HEK293 (cell line): Measurements from ENCODE around the gene TUG1.

ENCODE experiments used
- AEBP2 ChIP-seq: fragments of 450-650 bp; formaldehyde crosslinking; IDR thresholded peaks from 2 replicates; pipeline ENCODE4 v1.5.1; 2016; ENCODE audit warnings: missing biosample characterization, missing genetic modification characterization, borderline replicate concordance
- BCL11B ChIP-seq: fragments of 450-650 bp; formaldehyde crosslinking; IDR thresholded peaks from 2 replicates; pipeline ENCODE4 v1.5.1; 2016; ENCODE audit warnings: low read depth, missing biosample characterization, missing genetic modification characterization
- OSR2 ChIP-seq: fragments of 450-650 bp; formaldehyde crosslinking; IDR thresholded peaks from 2 replicates; pipeline ENCODE4 v1.5.1; 2016; ENCODE audit warnings: missing biosample characterization, missing genetic modification characterization
- YY1 ChIP-seq: fragments of 450-650 bp; formaldehyde crosslinking; IDR thresholded peaks from 2 replicates; pipeline ENCODE4 v1.5.1; 2018; ENCODE audit warnings: missing biosample characterization, missing genetic modification characterization
- ZBTB20 ChIP-seq: fragments of 450-650 bp; formaldehyde crosslinking; IDR thresholded peaks from 2 replicates; pipeline ENCODE4 v1.5.1; 2016; ENCODE audit warnings: missing biosample characterization, missing genetic modification characterization
- ZFP3 ChIP-seq: fragments of 450-650 bp; formaldehyde crosslinking; IDR thresholded peaks from 2 replicates; pipeline ENCODE4 v1.5.1; 2016; ENCODE audit warnings: low read depth, missing biosample characterization, missing genetic modification characterization
- ZFP69B ChIP-seq: fragments of 450-650 bp; formaldehyde crosslinking; IDR thresholded peaks from 2 replicates; pipeline ENCODE4 v1.5.1; 2016; ENCODE audit warnings: missing biosample characterization, missing genetic modification characterization
- ZNF112 ChIP-seq: fragments of 450-650 bp; formaldehyde crosslinking; IDR thresholded peaks from 2 replicates; pipeline ENCODE4 v1.5.0; 2017; ENCODE audit warnings: missing biosample characterization, missing genetic modification characterization
- ZNF157 ChIP-seq: fragments of 450-650 bp; formaldehyde crosslinking; IDR thresholded peaks from 2 replicates; pipeline ENCODE4 v1.5.1; 2016; ENCODE audit warnings: missing biosample characterization, missing genetic modification characterization
- ZNF184 ChIP-seq: fragments of 450-650 bp; IDR thresholded peaks from 2 replicates; pipeline ENCODE4 v1.5.1; 2018; ENCODE audit warnings: missing biosample characterization, mild to moderate bottlenecking, missing genetic modification characterization
- ZNF19 ChIP-seq: fragments of 450-650 bp; formaldehyde crosslinking; IDR thresholded peaks from 2 replicates; pipeline ENCODE4; 2016; ENCODE audit warnings: missing biosample characterization, missing genetic modification characterization, low read depth
- ZNF202 ChIP-seq: fragments of 450-650 bp; formaldehyde crosslinking; IDR thresholded peaks from 2 replicates; pipeline ENCODE4 v1.5.1; 2016; ENCODE audit warnings: missing biosample characterization, missing genetic modification characterization, borderline replicate concordance
- ZNF211 ChIP-seq: fragments of 450-650 bp; formaldehyde crosslinking; IDR thresholded peaks from 2 replicates; pipeline ENCODE4 v1.5.1; 2016; ENCODE audit warnings: low read depth, missing biosample characterization, missing genetic modification characterization
- ZNF274 ChIP-seq, 2 experiments: fragments of 200-500 bp in 1 of 2; fragments of 450-650 bp in 1 of 2; sonication (Bioruptor generic) in 1 of 2; formaldehyde crosslinking in 1 of 2; IDR thresholded peaks; 2 replicates each; pipeline versions ENCODE4 v1.5.1 to v1.6.1; 2014 to 2016; ENCODE audit warnings: borderline replicate concordance in 1 of 2, inconsistent platforms in 1 of 2, low read length in 1 of 2, missing biosample characterization in 1 of 2, missing genetic modification characterization in 1 of 2
- ZNF280C ChIP-seq: fragments of 450-650 bp; formaldehyde crosslinking; IDR thresholded peaks from 2 replicates; pipeline ENCODE4 v1.5.1; 2016; ENCODE audit warnings: missing biosample characterization, missing genetic modification characterization
- ZNF791 ChIP-seq: fragments of 450-650 bp; formaldehyde crosslinking; IDR thresholded peaks from 2 replicates; pipeline ENCODE4 v1.5.1; 2016; ENCODE audit warnings: missing biosample characterization, missing genetic modification characterization
- ZXDB ChIP-seq: fragments of 450-650 bp; formaldehyde crosslinking; IDR thresholded peaks from 2 replicates; pipeline ENCODE4 v1.5.1; 2016; ENCODE audit warnings: missing biosample characterization, missing genetic modification characterization
- TF ChIP-seq, protein P1 (sequence below): fragments of 450-650 bp; formaldehyde crosslinking; IDR thresholded peaks from 2 replicates; pipeline ENCODE4 v1.5.1; 2016; ENCODE audit warnings: missing biosample characterization, missing genetic modification characterization, low read depth
- TF ChIP-seq, protein P2 (sequence below): fragments of 450-650 bp; formaldehyde crosslinking; IDR thresholded peaks from 2 replicates; pipeline ENCODE4 v1.5.1; 2016; ENCODE audit warnings: missing biosample characterization, missing genetic modification characterization
- TF ChIP-seq, protein P3 (sequence below): fragments of 450-650 bp; formaldehyde crosslinking; conservative IDR thresholded peaks from 2 replicates; pipeline ENCODE4 v1.5.1; 2016; ENCODE audit warnings: low read depth, missing biosample characterization, missing genetic modification characterization
- TF ChIP-seq, protein P4 (sequence below): fragments of 450-650 bp; formaldehyde crosslinking; IDR thresholded peaks from 2 replicates; pipeline ENCODE4 v1.5.1; 2017; ENCODE audit warnings: missing biosample characterization, missing genetic modification characterization
- TF ChIP-seq, protein P5 (sequence below): fragments of 450-650 bp; formaldehyde crosslinking; IDR thresholded peaks from 2 replicates; pipeline ENCODE4 v1.5.1; 2016; ENCODE audit warnings: missing biosample characterization, missing genetic modification characterization

The TUG1 gene

GRCh38 chr22:30968015-30968923 lies 796 bp upstream of the TUG1 start, which contains the start of gene MORC2 (continued):
- TF ChIP-seq, protein P1, sequence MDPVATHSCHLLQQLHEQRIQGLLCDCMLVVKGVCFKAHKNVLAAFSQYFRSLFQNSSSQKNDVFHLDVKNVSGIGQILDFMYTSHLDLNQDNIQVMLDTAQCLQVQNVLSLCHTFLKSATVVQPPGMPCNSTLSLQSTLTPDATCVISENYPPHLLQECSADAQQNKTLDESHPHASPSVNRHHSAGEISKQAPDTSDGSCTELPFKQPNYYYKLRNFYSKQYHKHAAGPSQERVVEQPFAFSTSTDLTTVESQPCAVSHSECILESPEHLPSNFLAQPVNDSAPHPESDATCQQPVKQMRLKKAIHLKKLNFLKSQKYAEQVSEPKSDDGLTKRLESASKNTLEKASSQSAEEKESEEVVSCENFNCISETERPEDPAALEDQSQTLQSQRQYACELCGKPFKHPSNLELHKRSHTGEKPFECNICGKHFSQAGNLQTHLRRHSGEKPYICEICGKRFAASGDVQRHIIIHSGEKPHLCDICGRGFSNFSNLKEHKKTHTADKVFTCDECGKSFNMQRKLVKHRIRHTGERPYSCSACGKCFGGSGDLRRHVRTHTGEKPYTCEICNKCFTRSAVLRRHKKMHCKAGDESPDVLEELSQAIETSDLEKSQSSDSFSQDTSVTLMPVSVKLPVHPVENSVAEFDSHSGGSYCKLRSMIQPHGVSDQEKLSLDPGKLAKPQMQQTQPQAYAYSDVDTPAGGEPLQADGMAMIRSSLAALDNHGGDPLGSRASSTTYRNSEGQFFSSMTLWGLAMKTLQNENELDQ (tag by site-specific recombination) = no peak
- TF ChIP-seq ZNF211 (tag by site-specific recombination) = no peak
- 0 out of 2 replicates have a peak, but pooled peaks have one; percentile 31 for TF ChIP-seq ZFP69B
- TF ChIP-seq BCL11B (tag by site-specific recombination) = no peak
- no peak for TF ChIP-seq AEBP2 (tag by site-specific recombination)
- TF ChIP-seq, protein P2, sequence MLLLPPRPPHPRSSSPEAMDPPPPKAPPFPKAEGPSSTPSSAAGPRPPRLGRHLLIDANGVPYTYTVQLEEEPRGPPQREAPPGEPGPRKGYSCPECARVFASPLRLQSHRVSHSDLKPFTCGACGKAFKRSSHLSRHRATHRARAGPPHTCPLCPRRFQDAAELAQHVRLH (tag by site-specific recombination) = no peak
- TF ChIP-seq, protein P3, sequence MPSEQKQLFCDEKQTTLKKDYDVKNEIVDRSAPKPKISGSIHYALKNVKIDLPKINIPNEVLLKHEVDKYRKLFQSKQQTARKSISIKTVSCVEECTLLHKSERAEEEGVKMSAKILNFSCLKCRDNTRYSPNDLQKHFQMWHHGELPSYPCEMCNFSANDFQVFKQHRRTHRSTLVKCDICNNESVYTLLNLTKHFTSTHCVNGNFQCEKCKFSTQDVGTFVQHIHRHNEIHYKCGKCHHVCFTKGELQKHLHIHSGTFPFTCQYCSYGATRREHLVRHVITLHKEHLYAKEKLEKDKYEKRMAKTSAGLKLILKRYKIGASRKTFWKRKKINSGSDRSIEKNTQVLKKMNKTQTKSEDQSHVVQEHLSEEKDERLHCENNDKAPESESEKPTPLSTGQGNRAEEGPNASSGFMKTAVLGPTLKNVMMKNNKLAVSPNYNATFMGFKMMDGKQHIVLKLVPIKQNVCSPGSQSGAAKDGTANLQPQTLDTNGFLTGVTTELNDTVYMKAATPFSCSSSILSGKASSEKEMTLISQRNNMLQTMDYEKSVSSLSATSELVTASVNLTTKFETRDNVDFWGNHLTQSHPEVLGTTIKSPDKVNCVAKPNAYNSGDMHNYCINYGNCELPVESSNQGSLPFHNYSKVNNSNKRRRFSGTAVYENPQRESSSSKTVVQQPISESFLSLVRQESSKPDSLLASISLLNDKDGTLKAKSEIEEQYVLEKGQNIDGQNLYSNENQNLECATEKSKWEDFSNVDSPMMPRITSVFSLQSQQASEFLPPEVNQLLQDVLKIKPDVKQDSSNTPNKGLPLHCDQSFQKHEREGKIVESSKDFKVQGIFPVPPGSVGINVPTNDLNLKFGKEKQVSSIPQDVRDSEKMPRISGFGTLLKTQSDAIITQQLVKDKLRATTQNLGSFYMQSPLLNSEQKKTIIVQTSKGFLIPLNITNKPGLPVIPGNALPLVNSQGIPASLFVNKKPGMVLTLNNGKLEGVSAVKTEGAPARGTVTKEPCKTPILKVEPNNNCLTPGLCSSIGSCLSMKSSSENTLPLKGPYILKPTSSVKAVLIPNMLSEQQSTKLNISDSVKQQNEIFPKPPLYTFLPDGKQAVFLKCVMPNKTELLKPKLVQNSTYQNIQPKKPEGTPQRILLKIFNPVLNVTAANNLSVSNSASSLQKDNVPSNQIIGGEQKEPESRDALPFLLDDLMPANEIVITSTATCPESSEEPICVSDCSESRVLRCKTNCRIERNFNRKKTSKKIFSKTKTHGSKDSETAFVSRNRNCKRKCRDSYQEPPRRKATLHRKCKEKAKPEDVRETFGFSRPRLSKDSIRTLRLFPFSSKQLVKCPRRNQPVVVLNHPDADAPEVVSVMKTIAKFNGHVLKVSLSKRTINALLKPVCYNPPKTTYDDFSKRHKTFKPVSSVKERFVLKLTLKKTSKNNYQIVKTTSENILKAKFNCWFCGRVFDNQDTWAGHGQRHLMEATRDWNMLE (tag by site-specific recombination) = no peak; the same call in 1 of the 2 replicates
- no peak for TF ChIP-seq ZNF184
- TF ChIP-seq, protein P4, sequence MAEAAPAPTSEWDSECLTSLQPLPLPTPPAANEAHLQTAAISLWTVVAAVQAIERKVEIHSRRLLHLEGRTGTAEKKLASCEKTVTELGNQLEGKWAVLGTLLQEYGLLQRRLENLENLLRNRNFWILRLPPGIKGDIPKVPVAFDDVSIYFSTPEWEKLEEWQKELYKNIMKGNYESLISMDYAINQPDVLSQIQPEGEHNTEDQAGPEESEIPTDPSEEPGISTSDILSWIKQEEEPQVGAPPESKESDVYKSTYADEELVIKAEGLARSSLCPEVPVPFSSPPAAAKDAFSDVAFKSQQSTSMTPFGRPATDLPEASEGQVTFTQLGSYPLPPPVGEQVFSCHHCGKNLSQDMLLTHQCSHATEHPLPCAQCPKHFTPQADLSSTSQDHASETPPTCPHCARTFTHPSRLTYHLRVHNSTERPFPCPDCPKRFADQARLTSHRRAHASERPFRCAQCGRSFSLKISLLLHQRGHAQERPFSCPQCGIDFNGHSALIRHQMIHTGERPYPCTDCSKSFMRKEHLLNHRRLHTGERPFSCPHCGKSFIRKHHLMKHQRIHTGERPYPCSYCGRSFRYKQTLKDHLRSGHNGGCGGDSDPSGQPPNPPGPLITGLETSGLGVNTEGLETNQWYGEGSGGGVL (tag by site-specific recombination) = 0 out of 2 replicates have a peak, but pooled peaks have one; percentile 20
- no peak for TF ChIP-seq ZFP3
- TF ChIP-seq ZNF19 (tag by site-specific recombination) = no peak
- TF ChIP-seq ZNF274 (IDR thresholded peaks at IDR 0.05; ENCODE audit: low read length) = no peak
- no peak for TF ChIP-seq ZNF274 (tag by site-specific recombination; IDR thresholded peaks at IDR 0.05; ENCODE audit: borderline replicate concordance)
- no peak for TF ChIP-seq ZNF202 (tag by site-specific recombination)
- no peak for TF ChIP-seq ZNF157 (tag by site-specific recombination)
- TF ChIP-seq ZNF791 (tag by site-specific recombination) = no peak
- TF ChIP-seq ZXDB (tag by site-specific recombination) = peak; percentile 19; the same call in 1 of the 2 replicates
- peak; percentile 61; the same call in 1 of the 2 replicates for TF ChIP-seq ZBTB20
- TF ChIP-seq ZNF280C (tag by site-specific recombination) = no peak
- 0 out of 2 replicates have a peak, but pooled peaks have one; percentile 32 for TF ChIP-seq YY1
- TF ChIP-seq OSR2 = no peak
- no peak for TF ChIP-seq ZNF112 (tag by site-specific recombination)
- TF ChIP-seq, protein P5, sequence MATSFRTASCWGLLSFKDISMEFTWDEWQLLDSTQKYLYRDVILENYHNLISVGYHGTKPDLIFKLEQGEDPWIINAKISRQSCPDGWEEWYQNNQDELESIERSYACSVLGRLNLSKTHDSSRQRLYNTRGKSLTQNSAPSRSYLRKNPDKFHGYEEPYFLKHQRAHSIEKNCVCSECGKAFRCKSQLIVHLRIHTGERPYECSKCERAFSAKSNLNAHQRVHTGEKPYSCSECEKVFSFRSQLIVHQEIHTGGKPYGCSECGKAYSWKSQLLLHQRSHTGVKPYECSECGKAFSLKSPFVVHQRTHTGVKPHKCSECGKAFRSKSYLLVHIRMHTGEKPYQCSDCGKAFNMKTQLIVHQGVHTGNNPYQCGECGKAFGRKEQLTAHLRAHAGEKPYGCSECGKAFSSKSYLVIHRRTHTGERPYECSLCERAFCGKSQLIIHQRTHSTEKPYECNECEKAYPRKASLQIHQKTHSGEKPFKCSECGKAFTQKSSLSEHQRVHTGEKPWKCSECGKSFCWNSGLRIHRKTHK (tag by site-specific recombination) = no peak
